Erythroblast (primary cell): ENCODE results near the gene ATP7A.
"Not testable (repeated sequence)": the region's sequence is repeated elsewhere in the genome, so short reads cannot be mapped to it uniquely, and the experiment has no call there.

Experiments used
- DNase-seq, 2 experiments: peaks; one replicate each; lab custom pipeline; 2025; lab: John Stamatoyannopoulos, UW
- GATA1 ChIP-seq: IDR thresholded peaks from 2 replicates; pipeline ENCODE4 v1.6.1; 2011; ENCODE audit warnings: low read depth, mild to moderate bottlenecking, control low read depth, low read length, moderate library complexity
- POLR2A ChIP-seq: IDR thresholded peaks from 2 replicates; pipeline ENCODE4 v1.6.1; 2011; ENCODE audit warnings: mild to moderate bottlenecking, low read length

Gene ATP7A

DNA sequence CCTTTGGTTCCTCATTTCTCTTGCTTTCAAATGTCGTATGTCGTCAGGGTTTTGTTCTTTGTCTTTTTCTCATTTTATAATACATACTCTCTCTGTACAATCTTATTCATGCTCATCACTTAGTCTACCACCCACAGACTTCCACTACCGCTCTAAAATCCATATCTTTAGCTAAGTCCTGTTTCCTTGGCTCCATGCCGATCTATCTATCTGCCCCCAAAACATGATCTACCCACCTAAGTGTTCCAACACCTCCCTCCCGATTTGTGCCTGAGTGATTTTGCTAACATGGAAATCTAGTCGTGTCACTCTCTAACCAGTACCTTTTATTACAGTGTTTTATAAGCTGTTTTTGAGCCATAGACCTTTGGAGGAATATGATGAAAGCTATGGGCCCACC, 124.6 kb downstream of the ATP7A start:
- TF ChIP-seq GATA1 (no peak), POLR2A (no peak)
- no peak for DNase-seq

DNA sequence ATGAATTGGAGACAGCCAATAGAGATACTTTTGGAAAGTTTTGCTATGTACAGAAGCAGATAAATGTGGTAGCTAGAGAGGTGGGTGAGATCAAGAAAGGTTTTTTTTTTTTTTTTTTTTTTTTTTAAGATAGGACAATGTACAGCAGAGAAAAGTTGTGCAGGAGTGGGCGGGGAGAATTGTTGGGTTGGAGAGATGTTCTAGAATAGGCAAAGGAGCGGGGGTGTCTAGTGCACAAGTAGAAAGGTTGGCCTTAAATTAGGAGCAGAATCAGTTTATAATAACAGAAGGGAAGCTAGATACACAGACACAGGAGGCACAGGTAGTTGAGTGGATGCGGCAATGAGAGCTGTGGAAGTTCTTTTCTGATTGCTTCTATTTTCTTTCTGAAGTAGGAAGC, 127.4 kb downstream of the ATP7A start:
- DNase-seq: no peak
- TF ChIP-seq POLR2A (no peak), GATA1 (no peak)

DNA sequence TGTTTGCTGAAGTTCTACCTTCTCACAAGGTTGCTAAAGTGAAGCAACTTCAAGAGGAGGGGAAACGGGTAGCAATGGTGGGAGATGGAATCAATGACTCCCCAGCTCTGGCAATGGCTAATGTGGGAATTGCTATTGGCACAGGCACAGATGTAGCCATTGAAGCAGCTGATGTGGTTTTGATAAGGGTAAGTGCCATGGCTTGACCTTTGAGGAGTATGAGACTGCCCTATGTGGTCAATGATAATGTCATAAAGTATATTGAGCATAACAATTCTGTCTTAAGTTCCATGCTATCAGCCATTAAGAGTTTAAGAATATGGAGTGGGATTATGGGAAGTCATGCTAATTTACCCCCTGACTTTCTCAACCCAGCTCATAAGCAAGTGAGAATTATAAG, 132.1 kb downstream of the ATP7A start:
- TF ChIP-seq GATA1: no peak
- no peak for TF ChIP-seq POLR2A
- DNase-seq: no peak

DNA sequence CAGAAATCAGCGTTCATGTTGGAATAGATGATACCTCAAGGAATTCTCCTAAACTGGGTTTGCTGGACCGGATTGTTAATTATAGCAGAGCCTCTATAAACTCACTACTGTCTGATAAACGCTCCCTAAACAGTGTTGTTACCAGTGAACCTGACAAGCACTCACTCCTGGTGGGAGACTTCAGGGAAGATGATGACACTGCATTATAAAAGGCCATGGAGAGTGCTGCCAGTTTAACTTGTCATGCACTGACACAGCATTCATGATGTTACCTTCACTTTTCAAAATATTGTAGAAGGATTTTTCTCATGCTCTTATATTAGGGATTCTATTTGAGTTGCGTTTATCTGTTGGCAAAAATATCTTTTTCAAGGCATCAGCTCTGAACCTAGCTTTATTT, 135.9 kb downstream of the ATP7A start:
- DNase-seq: peak in 1 of 2 experiments; percentile 0
- no peak for TF ChIP-seq GATA1
- TF ChIP-seq POLR2A: no peak

DNA sequence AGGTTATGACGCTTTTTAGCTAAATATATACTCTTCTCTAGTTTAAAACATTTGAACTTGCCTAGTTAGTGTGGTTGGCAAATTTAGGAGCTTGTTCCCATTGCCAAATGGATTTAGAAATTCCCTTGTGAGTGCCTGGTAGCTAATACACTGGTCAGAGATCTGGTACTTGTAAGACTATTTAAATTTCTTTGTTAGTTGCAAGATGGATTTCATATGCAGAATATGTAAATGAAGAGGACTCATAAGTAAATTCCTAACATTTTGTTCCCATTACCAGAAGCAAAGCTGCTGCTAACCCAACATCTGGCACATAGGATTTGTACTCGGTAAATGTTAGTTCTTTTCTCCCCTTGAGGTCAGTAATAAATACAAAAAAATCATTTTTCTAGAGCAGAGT, 137.6 kb downstream of the ATP7A start:
- no peak for TF ChIP-seq POLR2A
- no peak for TF ChIP-seq GATA1
- DNase-seq: no peak

DNA sequence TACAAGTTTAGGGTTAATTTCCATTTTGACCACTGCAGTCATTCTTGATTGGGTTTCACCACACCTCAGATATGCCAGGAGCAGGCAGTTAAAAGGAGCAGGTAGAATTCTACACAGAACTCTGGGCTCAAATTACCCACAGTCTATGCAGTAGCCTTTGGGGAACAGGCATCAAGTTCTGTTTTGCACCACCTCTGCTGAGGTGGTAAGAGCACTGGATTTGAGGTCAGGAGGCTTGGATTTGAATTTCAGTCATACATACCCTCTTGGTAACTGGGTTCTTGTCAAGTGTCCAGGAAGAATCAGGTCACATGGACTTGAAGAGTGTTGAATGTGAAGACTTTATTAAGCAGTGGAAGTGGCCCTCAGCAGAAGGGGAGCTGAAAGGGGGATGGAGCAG, 153.2 kb downstream of the ATP7A start:
- no peak for DNase-seq
- no peak for TF ChIP-seq GATA1
- no peak for TF ChIP-seq POLR2A

DNA sequence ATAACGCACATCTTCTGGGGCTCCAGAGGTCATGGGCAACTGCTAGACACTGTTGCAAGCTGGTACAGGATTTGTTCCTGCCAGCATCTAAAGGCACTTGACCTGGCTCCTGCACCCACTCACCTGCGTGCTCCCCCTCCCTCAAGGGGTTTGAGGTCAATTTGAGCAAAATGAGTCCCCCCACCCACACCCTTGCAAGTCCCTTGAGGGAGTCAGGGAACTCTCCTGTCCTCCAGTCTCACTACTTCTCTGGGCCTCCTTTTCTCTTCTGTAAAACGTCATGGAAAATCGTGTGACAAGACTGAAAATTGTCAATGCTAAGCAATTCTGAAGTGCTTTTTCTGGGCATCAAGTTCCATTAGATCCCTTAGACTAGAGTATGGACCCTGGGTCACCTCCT, 153.7 kb downstream of the ATP7A start:
- no peak for DNase-seq
- TF ChIP-seq GATA1: no peak
- TF ChIP-seq POLR2A: no peak

DNA sequence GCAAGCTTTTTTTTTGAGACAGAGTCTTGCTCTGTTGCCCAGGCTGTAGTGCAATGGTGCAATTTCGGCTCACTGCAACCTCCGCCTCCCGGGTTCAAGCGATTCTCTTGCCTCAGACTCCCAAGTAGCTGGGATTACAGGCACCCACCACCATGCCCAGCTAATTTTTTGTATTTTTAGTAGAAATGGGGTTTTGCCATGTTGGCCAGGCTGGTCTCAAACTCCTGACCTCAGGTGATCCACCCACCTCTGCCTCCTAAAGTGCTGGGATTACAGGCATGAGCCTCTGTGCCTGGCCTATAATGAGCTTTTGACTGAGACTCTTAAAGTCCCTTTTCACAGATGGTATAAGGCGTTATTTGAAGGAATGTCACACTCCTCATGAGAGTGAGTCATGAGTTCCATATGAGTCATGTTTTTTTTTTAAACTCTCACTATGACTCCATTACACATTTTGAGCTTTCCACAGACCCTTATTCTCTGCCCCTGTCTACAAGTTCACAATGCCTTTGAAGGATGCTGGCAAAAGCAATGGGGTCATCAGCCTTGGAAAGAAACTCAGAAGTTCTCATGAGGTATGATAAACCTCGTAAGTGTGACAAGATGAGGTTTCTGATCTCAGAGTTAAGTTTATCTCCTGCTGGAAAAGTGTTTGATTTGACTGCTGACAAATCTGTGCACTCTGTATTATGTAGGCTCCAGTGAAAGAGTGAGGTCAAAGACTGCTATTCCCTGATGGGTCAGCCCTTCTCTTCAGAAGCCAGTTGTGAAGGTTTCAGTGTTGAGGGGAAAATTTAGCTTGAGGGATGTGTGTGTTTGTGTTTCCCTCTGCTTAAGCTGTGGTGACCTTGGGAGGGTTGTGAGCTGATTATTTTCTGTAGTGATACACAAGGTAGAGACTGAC, 154.5 kb downstream of the ATP7A start:
- peak in 1 of 2 experiments; percentile 5 for DNase-seq

DNA sequence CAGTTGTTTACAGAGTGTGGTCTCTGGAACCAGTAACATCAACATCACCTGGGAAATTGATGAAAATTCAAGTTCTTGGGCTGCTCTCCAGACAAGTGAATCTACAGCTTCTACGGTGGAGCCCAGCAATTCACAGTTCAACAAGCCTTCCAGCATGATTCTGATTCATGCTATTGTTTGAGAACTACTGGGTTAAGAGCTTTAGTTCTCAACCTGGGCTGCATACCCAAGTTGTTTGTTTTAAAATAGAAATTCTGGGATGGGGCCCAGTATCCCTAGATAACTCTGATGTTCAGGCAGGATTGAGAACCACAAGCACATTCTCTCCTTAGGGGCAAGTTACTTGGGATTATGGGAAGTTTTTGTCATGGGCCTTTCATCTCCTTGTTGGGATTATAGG, 155.6 kb downstream of the ATP7A start:
- no peak for TF ChIP-seq POLR2A
- no peak for TF ChIP-seq GATA1
- no peak for DNase-seq

DNA sequence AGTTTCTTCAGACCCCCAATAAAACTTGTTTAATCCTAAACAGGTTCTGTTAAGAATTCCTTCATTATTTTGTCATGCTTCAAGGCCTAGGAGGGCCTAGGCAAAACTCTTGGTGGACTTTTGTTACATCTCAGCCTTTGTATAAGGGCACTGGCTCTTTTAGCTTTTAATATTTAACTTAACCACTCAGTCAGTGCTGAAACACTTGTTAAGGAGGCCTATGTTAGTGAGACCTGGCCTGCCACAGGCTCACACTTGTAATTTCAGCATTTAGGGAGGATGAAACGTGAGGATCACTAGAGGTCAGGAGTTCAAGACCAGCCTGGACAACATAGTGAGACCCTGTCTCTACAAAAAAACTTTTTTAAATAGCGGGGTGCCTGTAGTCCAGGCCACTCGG, 160.8 kb downstream of the ATP7A start:
- DNase-seq: no peak
- TF ChIP-seq POLR2A (no peak), GATA1 (no peak)

DNA sequence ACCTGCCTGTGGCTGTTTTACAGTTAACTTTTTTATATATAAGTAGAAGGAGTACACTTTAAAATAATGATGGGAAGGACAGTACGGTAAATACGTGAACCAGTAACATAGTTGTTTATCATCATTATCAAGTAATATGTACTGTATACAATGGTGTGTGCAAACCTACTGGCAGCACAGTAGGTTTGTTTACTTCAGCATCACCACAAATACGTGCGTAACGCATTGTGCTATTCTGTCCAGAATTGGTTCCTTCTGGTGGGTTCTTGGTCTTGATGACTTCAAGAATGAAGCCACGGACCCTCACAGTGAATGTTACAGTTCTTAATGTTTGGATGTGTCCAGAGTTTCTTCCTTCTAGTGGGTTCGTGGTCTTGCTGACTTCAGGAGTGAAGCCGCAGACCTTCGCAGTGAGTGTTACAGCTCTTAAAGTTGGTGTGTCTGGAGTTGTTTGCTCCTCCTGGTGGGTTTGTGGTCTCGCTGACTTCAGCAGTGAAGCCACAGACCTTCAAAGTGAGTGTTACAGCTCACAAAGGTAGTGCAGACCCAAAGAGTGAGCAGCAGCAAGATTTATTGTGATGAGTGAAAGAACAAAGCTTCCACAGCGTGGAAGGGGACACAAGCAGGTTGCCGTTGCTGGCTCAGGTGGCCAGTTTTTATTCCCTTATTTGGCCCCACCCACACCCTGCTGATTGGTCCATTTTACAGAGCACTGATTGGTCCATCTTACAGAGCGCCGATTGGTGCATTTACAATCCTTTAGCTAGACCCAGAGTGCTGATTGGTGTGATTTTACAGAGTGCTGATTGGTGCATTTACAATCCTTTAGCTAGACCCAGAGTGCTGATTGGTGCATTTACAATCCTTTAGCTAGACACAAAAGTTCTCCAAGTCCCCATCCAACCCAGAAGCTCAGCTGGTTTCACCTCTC, 162.9 kb downstream of the ATP7A start:
- not testable (repeated sequence) for DNase-seq

DNA sequence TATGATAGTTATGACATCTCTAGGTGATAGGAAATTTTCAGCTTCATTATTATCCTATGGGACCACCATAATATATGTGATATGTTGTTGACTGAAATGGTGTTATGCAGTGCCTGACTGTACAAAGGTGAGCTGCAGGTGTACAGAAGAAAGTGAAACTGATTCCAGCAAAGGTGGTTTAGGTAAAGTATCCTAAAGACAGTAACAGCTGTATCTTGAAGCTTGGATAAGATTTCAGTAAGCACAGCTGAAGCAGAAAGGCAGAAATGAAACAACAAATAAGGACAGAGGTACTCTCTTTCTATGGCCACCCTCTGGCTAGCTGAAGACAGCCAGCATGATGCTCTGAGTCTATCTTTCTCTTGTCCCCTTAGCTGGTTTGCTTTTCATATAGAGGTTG, 163.6 kb downstream of the ATP7A start:
- no peak for DNase-seq
- TF ChIP-seq GATA1 (no peak), POLR2A (no peak)

DNA sequence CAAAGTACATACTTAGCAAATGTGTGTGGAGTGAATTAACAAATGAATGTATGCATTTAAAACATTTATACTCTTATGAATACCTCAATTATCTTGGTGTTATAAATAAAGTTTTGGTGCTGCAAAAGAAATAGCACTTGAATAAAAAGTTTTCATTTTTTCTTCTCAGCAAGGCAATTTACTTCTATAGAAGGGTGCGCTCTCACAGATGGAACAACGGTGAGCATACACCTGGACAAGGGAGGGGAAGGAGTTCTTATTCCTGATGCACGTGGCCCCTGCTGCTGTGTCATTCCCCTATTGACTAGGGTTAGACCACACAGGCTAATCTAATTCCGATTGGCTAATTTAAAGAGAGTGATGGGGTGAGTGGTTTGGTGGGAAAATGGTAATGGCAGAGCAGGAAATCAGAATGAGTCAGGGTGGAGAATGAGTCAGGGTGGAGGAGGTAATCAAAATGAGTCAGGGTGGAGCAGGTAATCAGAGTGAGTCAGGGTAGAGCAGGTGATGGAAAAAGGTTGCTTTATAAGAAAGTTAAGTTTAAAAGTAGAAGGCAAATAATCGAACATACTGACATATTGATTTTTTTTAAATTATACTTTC, 165.4 kb downstream of the ATP7A start:
- DNase-seq: no peak
- no peak for TF ChIP-seq GATA1
- no peak for TF ChIP-seq POLR2A

DNA sequence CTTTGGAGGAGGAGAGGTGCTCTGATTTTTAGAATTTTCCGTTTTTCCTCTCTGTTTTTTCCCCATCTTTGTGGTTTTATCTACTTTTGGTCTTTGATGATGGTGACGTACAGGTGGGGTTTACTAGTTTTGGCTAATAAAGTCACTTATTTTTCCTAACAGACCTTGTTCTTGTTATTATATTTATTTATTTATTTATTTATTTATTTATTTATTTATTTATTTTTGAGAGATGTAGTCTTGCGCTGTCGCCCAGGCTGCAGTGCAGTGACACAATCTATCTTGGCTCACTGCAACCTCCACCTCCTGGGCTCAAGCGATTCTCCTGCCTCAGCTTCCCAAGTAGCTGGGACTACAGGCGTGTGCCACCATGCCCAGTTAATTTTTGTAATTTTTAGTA, 170.9 kb downstream of the ATP7A start:
- DNase-seq: not testable (repeated sequence)
